GM12878 (cell line): ENCODE data around the gene ARTN. TPM values are rescaled to one million over a fixed set of nuclear protein-coding genes. Genes with fewer than 3 reads are reported as not detected.

Experiments
- BHLHE40 ChIP-seq, 2 experiments: fragments of 450-650 bp in 1 of 2; IDR thresholded peaks; 2 replicates each; pipeline ENCODE4 v1.6.1; 2011 to 2017; ENCODE audit warnings: low read depth in 2 of 2, borderline replicate concordance in 1 of 2, improper control_type of control experiment in 1 of 2, low read length in 1 of 2, mild to moderate bottlenecking in 1 of 2
- CBFB ChIP-seq: IDR thresholded peaks from 2 replicates; pipeline ENCODE4 v1.6.1; 2016; ENCODE audit warnings: antibody characterized with exemption, low read depth
- ESRRA ChIP-seq: IDR thresholded peaks from 2 replicates; pipeline ENCODE4 v1.6.1; 2012; ENCODE audit warnings: mild to moderate bottlenecking, low read length, improper control_type of control experiment
- FOS ChIP-seq: IDR thresholded peaks from 3 replicates; pipeline ENCODE4 v1.6.1; 2011; ENCODE audit warnings: borderline replicate concordance; ENCODE audit not compliant: insufficient read length; ENCODE audit errors: extremely low read depth
- KAT2A ChIP-seq: conservative IDR thresholded peaks from 2 replicates; pipeline ENCODE4 v1.6.1; 2011; ENCODE audit warnings: low read depth, low read length; ENCODE audit not compliant: control insufficient read depth
- KDM1A ChIP-seq: fragments of 200-600 bp; sonication (generic); IDR thresholded peaks from 2 replicates; pipeline ENCODE4 v1.6.1; 2016; ENCODE audit warnings: borderline replicate concordance
- MYB ChIP-seq: fragments of 150-350 bp; IDR thresholded peaks from 2 replicates; pipeline ENCODE4 v1.6.1; 2014; ENCODE audit warnings: mild to moderate bottlenecking, low read depth, low read length, borderline replicate concordance
- PAX5 ChIP-seq: IDR thresholded peaks from 2 replicates; pipeline ENCODE4 v1.6.1; 2011; ENCODE audit warnings: low read depth, low read length, borderline replicate concordance
- POLR2AphosphoS2 ChIP-seq: IDR thresholded peaks from 2 replicates; pipeline ENCODE4 v1.6.1; 2011; ENCODE audit warnings: low read depth, mild to moderate bottlenecking, low read length, improper control_type of control experiment, moderate library complexity
- POU2F2 ChIP-seq: IDR thresholded peaks from 3 replicates; pipeline ENCODE4 v1.6.1; 2011; ENCODE audit warnings: low read depth, mild to moderate bottlenecking, low read length, borderline replicate concordance
- RAD51 ChIP-seq: fragments of 450-650 bp; IDR thresholded peaks from 2 replicates; pipeline ENCODE4 v1.6.1; 2016; ENCODE audit warnings: moderate library complexity, mild to moderate bottlenecking, inconsistent platforms
- RFX5 ChIP-seq: IDR thresholded peaks from 2 replicates; pipeline ENCODE4 v1.6.1; 2011; ENCODE audit warnings: low read depth, low read length, improper control_type of control experiment
- RUNX3 ChIP-seq: IDR thresholded peaks from 2 replicates; pipeline ENCODE4 v1.6.1; 2012; ENCODE audit warnings: low read length, inconsistent platforms
- SIN3A ChIP-seq: IDR thresholded peaks from 2 replicates; pipeline ENCODE4 v1.6.1; 2012; ENCODE audit warnings: low read depth, low read length, improper control_type of control experiment
- SRF ChIP-seq, 2 experiments: IDR thresholded peaks; 2 replicates each; pipeline ENCODE4 v1.6.1; 2011; ENCODE audit warnings: low read depth in 2 of 2, low read length in 2 of 2, mild to moderate bottlenecking in 1 of 2, moderate library complexity in 1 of 2
- ZSCAN29 ChIP-seq: fragments of 450-650 bp; IDR thresholded peaks from 2 replicates; pipeline ENCODE4 v1.6.1; 2017; ENCODE audit warnings: mild to moderate bottlenecking, moderate library complexity
- polyA plus RNA-seq, 11 experiments: library from polyadenylated mRNA; depleted of rRNA in 4 of 11; unstranded in 6 of 11; stranded (reverse) in 5 of 11; fragments of >200 nt; fragmentation: Nextera tagmentation in 4 of 11; fragmentation: Illumina TruSeq in 1 of 11; extraction: Ambion mirVana in 4 of 11; extraction: Trizol in 1 of 11; gene quantifications; 1 replicate in 1 of 11; 2 replicates in 10 of 11; pipeline versions ENCODE4 v1.2.1 to v1.2.3, GENCODE V29; 2011 to 2016; ENCODE audit warnings: inconsistent platforms in 2 of 11, missing spikeins in 2 of 11, low read depth in 1 of 11
- total RNA-seq, 4 experiments: library from RNA; depleted of rRNA in 3 of 4; stranded (reverse); fragments of >200 nt in 3 of 4; fragmentation: Illumina TruSeq in 1 of 4; extraction: Trizol in 1 of 4; gene quantifications; 2 replicates each; pipeline versions ENCODE4 v1.2.1 to v1.2.3, GENCODE V29; 2013 to 2021
- TF ChIP-seq, protein P1 (sequence below): fragments of 450-650 bp; conservative IDR thresholded peaks from 2 replicates; pipeline ENCODE4 v1.6.1; 2017; ENCODE audit warnings: mild to moderate bottlenecking, moderate library complexity
- TF ChIP-seq, protein P2 (sequence below): fragments of 450-650 bp; IDR thresholded peaks from 2 replicates; pipeline ENCODE4 v1.6.1; 2016; ENCODE audit warnings: mild to moderate bottlenecking

The ARTN gene
- total and polyA plus RNA-seq, 10 of the 15 experiments (the other 5 are each of a cell fraction or from before 2014, with no cell fraction given) = 0.06 to 2.1 (median 0.34) TPM; not detected in 1

GRCh38 chr1:43974443-43975248, 41.0 kb downstream of the ARTN start, which contains the start of gene ATP6V0B (continued):
- TF ChIP-seq CBFB = peak; percentile 87
- TF ChIP-seq MYB = 0 out of 2 replicates have a peak, but pooled peaks have one; percentile 20
- no peak for TF ChIP-seq KDM1A
- TF ChIP-seq, protein P1, sequence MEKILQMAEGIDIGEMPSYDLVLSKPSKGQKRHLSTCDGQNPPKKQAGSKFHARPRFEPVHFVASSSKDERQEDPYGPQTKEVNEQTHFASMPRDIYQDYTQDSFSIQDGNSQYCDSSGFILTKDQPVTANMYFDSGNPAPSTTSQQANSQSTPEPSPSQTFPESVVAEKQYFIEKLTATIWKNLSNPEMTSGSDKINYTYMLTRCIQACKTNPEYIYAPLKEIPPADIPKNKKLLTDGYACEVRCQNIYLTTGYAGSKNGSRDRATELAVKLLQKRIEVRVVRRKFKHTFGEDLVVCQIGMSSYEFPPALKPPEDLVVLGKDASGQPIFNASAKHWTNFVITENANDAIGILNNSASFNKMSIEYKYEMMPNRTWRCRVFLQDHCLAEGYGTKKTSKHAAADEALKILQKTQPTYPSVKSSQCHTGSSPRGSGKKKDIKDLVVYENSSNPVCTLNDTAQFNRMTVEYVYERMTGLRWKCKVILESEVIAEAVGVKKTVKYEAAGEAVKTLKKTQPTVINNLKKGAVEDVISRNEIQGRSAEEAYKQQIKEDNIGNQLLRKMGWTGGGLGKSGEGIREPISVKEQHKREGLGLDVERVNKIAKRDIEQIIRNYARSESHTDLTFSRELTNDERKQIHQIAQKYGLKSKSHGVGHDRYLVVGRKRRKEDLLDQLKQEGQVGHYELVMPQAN = peak; percentile 62
- TF ChIP-seq POLR2AphosphoS2 = peak; percentile 83; the same call in 1 of the 2 replicates
- TF ChIP-seq SIN3A = peak; percentile 47; the same call in 1 of the 2 replicates
- TF ChIP-seq PAX5 = 0 out of 2 replicates have a peak, but pooled peaks have one; percentile 71
- no peak; the same call in 1 of the 2 replicates for TF ChIP-seq RFX5
- peak; percentile 57 to 93; a peak in 3 of 4 replicates for TF ChIP-seq BHLHE40 (IDR thresholded peaks at IDR 0.05; ENCODE audit: borderline replicate concordance in 1 of 2, low read depth in 2 of 2, low read length in 1 of 2)
- TF ChIP-seq, protein P2, sequence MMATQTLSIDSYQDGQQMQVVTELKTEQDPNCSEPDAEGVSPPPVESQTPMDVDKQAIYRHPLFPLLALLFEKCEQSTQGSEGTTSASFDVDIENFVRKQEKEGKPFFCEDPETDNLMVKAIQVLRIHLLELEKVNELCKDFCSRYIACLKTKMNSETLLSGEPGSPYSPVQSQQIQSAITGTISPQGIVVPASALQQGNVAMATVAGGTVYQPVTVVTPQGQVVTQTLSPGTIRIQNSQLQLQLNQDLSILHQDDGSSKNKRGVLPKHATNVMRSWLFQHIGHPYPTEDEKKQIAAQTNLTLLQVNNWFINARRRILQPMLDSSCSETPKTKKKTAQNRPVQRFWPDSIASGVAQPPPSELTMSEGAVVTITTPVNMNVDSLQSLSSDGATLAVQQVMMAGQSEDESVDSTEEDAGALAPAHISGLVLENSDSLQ = peak; percentile 64
- no peak for TF ChIP-seq ZSCAN29
- peak; percentile 67 for TF ChIP-seq FOS
- TF ChIP-seq POU2F2 = 0 out of 3 replicates have a peak, but pooled peaks have one; percentile 46
- no peak for TF ChIP-seq ESRRA
- TF ChIP-seq RAD51 = peak; percentile 99
- peak in 1 of 2 experiments; percentile 30; a peak in 2 of 4 replicates for TF ChIP-seq SRF (IDR thresholded peaks at IDR 0.05; ENCODE audit: low read depth in 2 of 2, low read length in 2 of 2)
- peak; percentile 94 for TF ChIP-seq RUNX3
- TF ChIP-seq KAT2A = no peak
